GM19193 (cell line): ENCODE results near the gene HSPH1.

Source experiments
- POLR2A ChIP-seq: IDR thresholded peaks from 4 replicates; pipeline ENCODE4 v1.6.1; 2011; ENCODE audit not compliant: insufficient read depth, insufficient read length; ENCODE audit errors: extremely low read depth

HSPH1 gene

GRCh38 chr13:31100721-31101120 lies 61.0 kb downstream of the HSPH1 start:
- TF ChIP-seq POLR2A: no peak

DNA sequence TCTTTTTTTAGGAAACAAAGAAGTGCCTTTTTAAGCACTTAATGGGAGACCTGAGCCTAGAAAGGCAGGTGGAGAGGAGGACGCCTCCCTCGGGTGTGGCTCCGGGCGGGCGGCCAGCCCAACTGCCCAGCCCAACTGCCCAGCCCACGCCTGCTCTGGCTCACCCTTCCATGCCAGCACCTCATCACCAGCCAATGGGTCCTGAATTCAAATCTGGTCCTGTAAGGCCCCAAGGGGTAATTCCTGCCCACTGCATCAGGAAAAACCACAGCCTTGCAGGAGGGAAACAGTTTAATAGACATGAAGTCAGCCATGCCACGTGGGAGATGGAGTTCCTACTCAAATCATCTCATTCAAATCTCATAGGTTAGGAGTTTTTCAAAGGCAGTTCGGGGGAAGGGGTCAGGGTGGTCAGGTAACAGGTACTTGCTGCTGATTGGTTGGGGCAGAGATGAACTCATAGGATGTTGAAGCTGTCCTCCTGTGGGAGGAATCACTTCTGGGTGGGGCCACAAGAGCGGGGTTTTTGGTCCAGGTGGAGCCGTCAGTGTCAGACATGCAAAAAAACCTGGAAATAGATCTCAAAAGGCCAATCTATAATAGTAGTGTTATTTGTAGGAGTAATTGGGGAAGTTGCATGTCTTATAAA lies 64.9 kb downstream of the HSPH1 start:
- no peak for TF ChIP-seq POLR2A

DNA sequence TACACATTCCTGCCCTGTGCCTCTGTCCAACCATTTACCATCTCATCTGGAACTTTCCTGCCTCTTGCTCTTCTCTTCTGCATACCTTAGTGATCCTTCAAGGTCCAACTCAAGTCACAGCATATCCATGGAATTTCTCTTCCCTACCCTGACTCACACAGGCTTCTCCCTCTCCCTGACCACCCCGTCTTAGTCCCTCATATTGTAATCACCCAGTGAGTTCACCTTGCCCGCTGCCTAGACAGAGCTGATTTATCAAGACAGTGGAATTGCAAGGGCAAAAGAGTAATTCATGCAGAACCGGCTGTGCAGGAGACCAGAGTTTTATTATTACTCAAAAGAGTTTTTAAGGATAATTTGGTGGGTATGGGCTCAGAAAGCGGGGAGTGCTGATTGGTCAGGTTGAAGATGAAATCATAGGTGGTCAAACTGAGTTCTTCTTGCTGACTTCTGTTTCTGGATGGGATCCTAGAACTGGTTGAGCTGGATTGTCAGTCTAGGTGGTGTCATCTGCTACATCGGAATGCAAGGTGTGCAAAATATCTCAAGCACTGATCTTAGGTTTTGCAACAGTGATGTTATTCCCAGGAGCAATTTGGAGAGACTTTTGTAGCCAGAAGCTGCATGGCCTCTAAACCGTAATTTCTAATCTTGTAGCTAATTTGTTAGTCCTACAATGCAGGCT lies 67.2 kb downstream of the HSPH1 start:
- no peak for TF ChIP-seq POLR2A

DNA sequence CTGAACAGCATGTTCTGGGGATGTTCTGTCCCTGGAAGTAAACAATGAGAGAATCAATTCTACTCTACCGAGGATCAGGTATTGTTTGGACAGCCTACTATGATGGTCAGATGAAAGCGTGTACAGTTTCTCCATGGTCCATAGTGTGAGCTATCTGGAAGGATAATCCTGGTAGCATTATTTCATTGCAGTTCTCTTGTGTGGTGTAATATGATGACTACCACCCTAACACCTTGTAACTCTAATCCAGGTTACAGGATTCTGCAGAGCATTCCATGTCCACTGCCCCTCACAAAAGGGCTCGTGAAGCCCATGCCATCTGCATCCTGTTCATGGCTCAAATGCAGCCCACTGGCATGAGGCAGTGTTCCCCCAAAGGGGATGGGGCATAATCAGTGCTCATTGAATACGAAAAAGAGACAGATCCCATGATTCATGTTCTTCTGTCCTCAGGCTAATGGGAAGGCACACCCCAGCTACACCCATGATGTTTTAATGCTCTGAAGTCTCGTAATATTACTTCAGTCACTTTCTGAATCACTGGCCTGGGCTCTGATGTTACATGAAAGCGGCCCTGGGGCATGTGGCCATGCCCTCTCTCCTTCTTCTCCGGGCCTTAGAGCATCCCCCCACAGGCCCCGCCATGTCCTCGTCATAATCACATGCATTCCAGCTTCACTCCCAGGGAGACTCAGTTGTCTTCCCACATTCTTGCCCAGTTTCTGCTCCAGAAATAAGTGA lies 68.4 kb downstream of the HSPH1 start:
- TF ChIP-seq POLR2A: no peak

GRCh38 chr13:31092646-31093045 lies 69.1 kb downstream of the HSPH1 start:
- no peak for TF ChIP-seq POLR2A

GRCh38 chr13:31090961-31091624 lies 70.6 kb downstream of the HSPH1 start:
- no peak for TF ChIP-seq POLR2A

DNA sequence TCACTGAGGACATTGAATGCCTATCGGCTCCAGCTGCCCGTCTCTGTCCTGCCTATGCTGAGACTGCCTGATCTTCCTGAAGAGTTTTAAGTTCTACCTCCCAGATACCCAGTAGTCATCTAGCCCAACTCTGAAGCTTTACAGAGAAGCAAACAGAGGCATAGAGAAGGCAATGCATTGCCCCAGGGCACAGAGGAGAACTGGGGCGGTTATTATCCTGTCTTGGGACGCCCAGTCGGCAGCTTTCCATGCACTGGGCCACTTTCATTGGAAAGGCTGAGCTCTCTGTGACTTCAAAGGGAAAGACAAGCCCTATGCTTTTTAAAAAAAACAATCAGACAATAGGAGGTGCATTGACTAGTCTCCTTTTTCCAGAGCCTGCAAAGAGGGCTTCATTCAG lies 71.6 kb downstream of the HSPH1 start:
- no peak for TF ChIP-seq POLR2A

GRCh38 chr13:31089649-31090048 lies 72.1 kb downstream of the HSPH1 start:
- no peak for TF ChIP-seq POLR2A

DNA sequence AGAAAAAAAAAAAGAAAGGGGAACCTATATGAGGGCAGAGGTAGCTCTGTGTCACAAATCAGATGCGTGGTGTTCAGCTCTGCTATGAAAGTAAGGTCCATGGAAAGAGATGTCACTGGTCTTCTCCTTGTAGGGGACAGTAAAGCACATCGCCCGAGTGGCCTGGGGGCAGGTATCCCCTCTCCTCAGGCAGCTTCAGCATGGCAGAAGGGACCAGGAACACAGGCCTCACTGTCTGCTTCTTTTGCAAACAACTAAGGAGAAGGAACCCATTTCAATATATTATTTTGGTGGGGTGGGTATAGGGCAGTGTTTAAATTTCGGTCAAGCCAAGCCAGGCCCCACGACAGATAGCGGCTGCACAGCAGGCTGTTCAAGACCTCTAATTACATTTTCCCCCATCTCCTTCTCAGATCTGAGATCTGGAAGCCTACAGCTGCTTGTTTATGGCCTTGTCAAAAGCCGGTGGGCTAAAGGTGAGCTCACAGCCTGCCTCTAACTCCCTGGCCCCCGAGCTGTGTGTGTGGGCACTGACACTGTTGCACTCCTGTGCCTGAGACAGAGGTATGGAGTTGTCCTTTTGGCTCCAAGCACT lies 72.8 kb downstream of the HSPH1 start:
- TF ChIP-seq POLR2A: no peak
